HepG2 (cell line): ENCODE measurements around the gene ZC3H4. TPM values are rescaled to one million over a fixed set of nuclear protein-coding genes. Genes with fewer than 3 reads are reported as not detected.

Experiments used
- ATAC-seq: fragments of 200-7000 bp; cut with Tn5 transposase; 3 replicates; pipeline ENCODE4 v1.9.1; 2020; ENCODE audit warnings: mild to moderate bottlenecking, moderate library complexity
- BruUV-seq: library from RNA; stranded (reverse); fragments of 400-500 nt; replicated peaks from 2 replicates; lab custom pipeline; 2021; lab: Mats Ljungman, UMichigan
- CTCF ChIA-PET: fragments of 300-600 bp; formaldehyde crosslinking; extraction: SDS; loops from one replicate; lab custom pipeline; 2021; ENCODE audit warnings: low total read pairs, inconsistent platforms, low intra/inter-chr PET ratio; lab: Yijun Ruan, JAX
- POLR2A ChIA-PET: fragments of 350-600 bp; sonication (Branson Sonifier 250); formaldehyde crosslinking; loops from one replicate; lab custom pipeline; 2020; ENCODE audit warnings: antibody characterized with exemption, inconsistent platforms; lab: Yijun Ruan, JAX
- DNase-seq: peaks from one replicate; pipeline ENCODE4 v3.0.0-alpha.2; 2015; ENCODE audit warnings: low spot score
- FAIRE-seq: peaks from 3 replicates; lab custom pipeline; 2011; peaks lifted over from hg19 to GRCh38; lab: Jason Lieb, UNC
- H2AFZ ChIP-seq: one replicate; pipeline ENCODE4 v1.6.1; 2011; ENCODE audit warnings: low read length, inconsistent platforms
- H3K27ac ChIP-seq: fragments of 300-600 bp; 3 replicates; pipeline ENCODE4 v1.8.0; 2011; ENCODE audit warnings: mixed run types, mild to moderate bottlenecking, mixed read lengths, low read length, inconsistent platforms; ENCODE audit not compliant: insufficient read depth; ENCODE audit errors: extremely low read length
- H3K27me3 ChIP-seq, 2 experiments: fragments of 200-600 bp in 1 of 2; 2 replicates in 1 of 2; 3 replicates in 1 of 2; pipeline versions ENCODE4 v1.6.0 to v1.8.0; 2011; ENCODE audit warnings: low read length in 2 of 2, mild to moderate bottlenecking in 2 of 2, moderate library complexity in 2 of 2, inconsistent platforms in 1 of 2; ENCODE audit not compliant: insufficient read depth in 2 of 2, control insufficient read depth in 1 of 2
- H3K36me3 ChIP-seq, 2 experiments: fragments of 200-600 bp in 1 of 2; replicated peaks in 1 of 2; 2 replicates in 1 of 2; 3 replicates in 1 of 2; pipeline versions ENCODE4 v1.5.1 to v1.8.0; 2011; ENCODE audit warnings: low read length in 2 of 2, inconsistent platforms in 1 of 2; ENCODE audit not compliant: insufficient read depth in 2 of 2, control insufficient read depth in 1 of 2
- H3K4me1 ChIP-seq: 2 replicates; pipeline ENCODE4 v1.5.1; 2012; ENCODE audit warnings: low read length, inconsistent platforms; ENCODE audit not compliant: insufficient read depth
- H3K4me2 ChIP-seq: 2 replicates; pipeline ENCODE4 v1.6.0; 2011; ENCODE audit warnings: low read depth, low read length, inconsistent platforms
- H3K4me3 ChIP-seq, 3 experiments: fragments of 200-600 bp in 1 of 3; sonication (generic), shearing (Covaris generic) in 1 of 3; replicated peaks in 1 of 3; 2 replicates each; pipeline ENCODE4 v1.5.1; 2011 to 2016; ENCODE audit warnings: low read length in 3 of 3, inconsistent platforms in 2 of 3, low read depth in 2 of 3, mild to moderate bottlenecking in 2 of 3, control low read depth in 1 of 3, mixed read lengths in 1 of 3; ENCODE audit not compliant: insufficient read depth in 1 of 3
- H3K79me2 ChIP-seq: one replicate; pipeline ENCODE4 v1.6.1; 2011; ENCODE audit warnings: low read length, inconsistent platforms; ENCODE audit not compliant: insufficient read depth
- H3K9ac ChIP-seq: 2 replicates; pipeline ENCODE4 v1.6.0; 2011; ENCODE audit warnings: mild to moderate bottlenecking, low read depth, low read length, inconsistent platforms; ENCODE audit not compliant: insufficient read depth
- H3K9me3 ChIP-seq: 2 replicates; pipeline ENCODE4 v1.5.1; 2012; ENCODE audit warnings: mild to moderate bottlenecking, low read length
- H4K20me1 ChIP-seq: 2 replicates; pipeline ENCODE4 v1.6.0; 2011; ENCODE audit warnings: inconsistent platforms, mild to moderate bottlenecking, low read length, moderate library complexity; ENCODE audit not compliant: insufficient read depth
- DRAP1 ChIP-seq: IDR thresholded peaks from 2 replicates; pipeline ENCODE4 v1.6.1; 2016; ENCODE audit warnings: missing genetic modification reagents, missing compliant biosample characterization
- HBP1 ChIP-seq: IDR thresholded peaks from 2 replicates; pipeline ENCODE4 v1.6.1; 2016; ENCODE audit warnings: low read depth, control low read depth
- HDAC6 ChIP-seq: fragments of 200-600 bp; sonication (generic); IDR thresholded peaks from 2 replicates; pipeline ENCODE4 v1.7.0; 2017; ENCODE audit warnings: mild to moderate bottlenecking, antibody characterized with exemption, low read length, low read depth
- IKZF1 ChIP-seq: fragments of 450-650 bp; IDR thresholded peaks from 2 replicates; pipeline ENCODE4 v1.7.1; 2016
- NCOA2 ChIP-seq: sonication (generic); formaldehyde crosslinking; IDR thresholded peaks from 2 replicates; pipeline ENCODE4 v1.8.0; 2022; ENCODE audit warnings: inconsistent platforms
- RNF219 ChIP-seq: sonication (generic); formaldehyde crosslinking; IDR thresholded peaks from 2 replicates; pipeline ENCODE4 v1.5.0; 2020; ENCODE audit warnings: mild to moderate bottlenecking, missing genetic modification reagents
- SMAD3 ChIP-seq: sonication (generic); formaldehyde crosslinking; IDR thresholded peaks from 2 replicates; pipeline ENCODE4 v1.4.0; 2020; ENCODE audit warnings: missing genetic modification reagents
- SP4 ChIP-seq: sonication (generic); formaldehyde crosslinking; IDR thresholded peaks from 2 replicates; pipeline ENCODE4 v1.8.1; 2023; ENCODE audit warnings: mild to moderate bottlenecking, missing genetic modification reagents
- ZBTB7B ChIP-seq: sonication (generic); formaldehyde crosslinking; IDR thresholded peaks from 2 replicates; pipeline ENCODE4 v1.4.0; 2020; ENCODE audit warnings: missing genetic modification reagents
- ZNF292 ChIP-seq: sonication (generic); formaldehyde crosslinking; IDR thresholded peaks from 2 replicates; pipeline ENCODE4 v1.8.1; 2022; ENCODE audit warnings: mild to moderate bottlenecking, low read depth, missing genetic modification reagents, borderline replicate concordance
- ZNF383 ChIP-seq: sonication (generic); formaldehyde crosslinking; IDR thresholded peaks from 2 replicates; pipeline ENCODE4 v1.4.0; 2020; ENCODE audit warnings: missing genetic modification reagents, mild to moderate bottlenecking, borderline replicate concordance
- ZNF512B ChIP-seq: sonication (generic); formaldehyde crosslinking; IDR thresholded peaks from 2 replicates; pipeline ENCODE4 v1.5.1; 2020; ENCODE audit warnings: missing genetic modification reagents, mild to moderate bottlenecking, borderline replicate concordance
- ZNF557 ChIP-seq: sonication (generic); formaldehyde crosslinking; IDR thresholded peaks from 2 replicates; pipeline ENCODE4 v1.4.0; 2020; ENCODE audit warnings: missing genetic modification reagents
- ZNF607 ChIP-seq: sonication (generic); formaldehyde crosslinking; IDR thresholded peaks from 2 replicates; pipeline ENCODE4 v1.5.1; 2020; ENCODE audit warnings: missing genetic modification reagents, mild to moderate bottlenecking, borderline replicate concordance
- ZNF740 ChIP-seq: sonication (generic); formaldehyde crosslinking; IDR thresholded peaks from 2 replicates; pipeline ENCODE4 v1.4.0; 2020; ENCODE audit warnings: missing genetic modification reagents
- ZNF746 ChIP-seq: sonication (generic); formaldehyde crosslinking; IDR thresholded peaks from 2 replicates; pipeline ENCODE4 v1.8.0; 2022; ENCODE audit warnings: mild to moderate bottlenecking, missing genetic modification reagents
- WGBS: methylation state at CpG from one replicate; pipeline ENCODE4 v1.1.6; 2017; ENCODE audit warnings: low lambda C conversion rate; 5-methylcytosine and 5-hydroxymethylcytosine counted together
- in situ Hi-C: cut with HindIII; loops from 2 replicates; pipeline ENCODE4 v1.10.0; 2017; ENCODE audit warnings: low pct_unique_long_range_greater_than_20kb; ENCODE audit not compliant: extremely low pct_ligation_motif_present
- intact Hi-C: fragments of 100-400 bp; cut with micrococcal nuclease; formaldehyde crosslinking; loops from one replicate; pipeline ENCODE4 v1.10.0; 2022; ENCODE audit not compliant: unreplicated experiment
- polyA plus RNA-seq, 8 experiments: library from polyadenylated mRNA; depleted of rRNA in 3 of 8; stranded (reverse) in 7 of 8; unstranded in 1 of 8; fragments of >200 nt; fragmentation: Illumina TruSeq in 4 of 8; extraction: Trizol in 4 of 8; gene quantifications; 2 replicates each; pipeline versions ENCODE4 v1.2.1 to v1.2.3, GENCODE V29; 2011 to 2016; ENCODE audit warnings: low read depth in 4 of 8, missing spikeins in 1 of 8, mixed read lengths in 1 of 8; ENCODE audit not compliant: insufficient read depth in 1 of 8
- total RNA-seq, 5 experiments: library from RNA; depleted of rRNA; stranded (reverse); fragments of >200 nt; fragmentation: Illumina TruSeq; extraction: Trizol; gene quantifications; 2 replicates each; pipeline ENCODE4 v1.2.3, GENCODE V29; 2016; ENCODE audit warnings: low read depth in 1 of 5

Gene ZC3H4
- total and polyA plus RNA-seq, 2 of the 13 experiments (the other 11 are each of a cell fraction or from before 2014, with no cell fraction given) = 1.8 to 10.7 TPM

- in situ Hi-C loops = loop anchor here (5.0 kb wide), 1 partner anchor 103 kb away; no protein-coding TSS in a partner anchor
- POLR2A ChIA-PET = interaction anchor here (0.6 to 1.5 kb wide), 2 partner anchors 85 to 100 kb away, joined by 3 to 4 read pairs; no protein-coding TSS in a partner anchor
- WGBS = 98% methylated on average over 13 of the region's 13 CpGs
- no peak for TF ChIP-seq ZNF746 (CRISPR knock-in tag)
- no peak for TF ChIP-seq HDAC6
- no peak for TF ChIP-seq DRAP1 (CRISPR knock-in tag)
- no peak for TF ChIP-seq HBP1 (CRISPR knock-in tag)
- TF ChIP-seq SP4 (CRISPR knock-in tag) = no peak
- TF ChIP-seq IKZF1 = no peak
- TF ChIP-seq ZNF740 (CRISPR knock-in tag) = no peak
- TF ChIP-seq ZBTB7B (CRISPR knock-in tag) = no peak
- no peak for TF ChIP-seq RNF219 (CRISPR knock-in tag)
- no peak for TF ChIP-seq ZNF512B (CRISPR knock-in tag)
- no peak for TF ChIP-seq ZNF383
- TF ChIP-seq SMAD3 (CRISPR knock-in tag) = no peak
- no peak for TF ChIP-seq ZNF292 (CRISPR knock-in tag)
- no peak for TF ChIP-seq ZNF607
- no peak for TF ChIP-seq NCOA2 (CRISPR knock-in tag)
- no peak for TF ChIP-seq ZNF557 (CRISPR knock-in tag)
Measured at GRCh38 chr19:47144630-47145029, 31.1 kb upstream of the ZC3H4 start.

More at GRCh38 chr19:47144630-47145029, 31.1 kb upstream of the ZC3H4 start:
- Histone ChIP-seq H3K4me1 (no peaks in the 10 kb centered on the region), H3K27ac (no peak overlapping the region), H4K20me1 (0 out of 2 replicates have a peak, but pooled peaks cover 5% of the 10 kb centered on the region), H3K4me3 (no peak overlapping the region), H3K9me3 (no peaks in the 10 kb centered on the region), H3K4me2 (no peak overlapping the region), H3K9ac (no peak overlapping the region), H3K79me2 (peaks cover 38% of the 10 kb centered on the region), H3K27me3 (no peaks in the 10 kb centered on the region), H2AFZ (no peak overlapping the region), H3K36me3 (peaks cover 25 to 73% of the 10 kb centered on the region in 2 experiments)
- FAIRE-seq (no peak), DNase-seq (no peak), ATAC-seq (no peak)
- BruUV-seq = no TSS peak
- CTCF ChIA-PET = no interaction called here
- intact Hi-C loops = loop anchor here (5.0 kb wide), 1 partner anchor 98 kb away; no protein-coding TSS in a partner anchor
